HCT116 (cell line): ENCODE data around the gene HK2. TPM values are rescaled to one million over a fixed set of nuclear protein-coding genes. Genes with fewer than 3 reads are reported as not detected.

Experiments used
- ATAC-seq: fragments of 200-7000 bp; cut with Tn5 transposase; 2 replicates; pipeline ENCODE4 v1.9.1; 2020; ENCODE audit warnings: mild to moderate bottlenecking, moderate library complexity
- BruUV-seq: library from RNA; stranded (reverse); fragments of 400-500 nt; replicated peaks from 2 replicates; lab custom pipeline; 2021; lab: Mats Ljungman, UMichigan
- CTCF ChIA-PET: fragments of 300-600 bp; sonication (Branson Sonifier 250); formaldehyde crosslinking; loops from one replicate; lab custom pipeline; 2021; ENCODE audit warnings: antibody characterized with exemption; lab: Charles Lee
- POLR2A ChIA-PET: fragments of 300-600, 350-600 bp; sonication (Branson Sonifier 250); formaldehyde crosslinking; loops from one replicate; lab custom pipeline; 2021; ENCODE audit warnings: antibody characterized with exemption; lab: Charles Lee
- RAD21 ChIA-PET, 2 experiments: fragments of 300-600 bp; sonication (Branson Sonifier 250); formaldehyde crosslinking; loops; one replicate each; lab custom pipeline; 2023; ENCODE audit warnings: low total read pairs in 2 of 2; ENCODE audit not compliant: uncharacterized antibody in 2 of 2, unreplicated experiment in 2 of 2, low non-redundant PET in 1 of 2; lab: Charles Lee
- DNase-seq: peaks from one replicate; pipeline ENCODE4 v3.0.0-alpha.2; 2010; ENCODE audit warnings: low read depth, low spot score
- H2AFZ ChIP-seq: fragments of 200-600 bp; shearing (Covaris generic), sonication (generic); 2 replicates; pipeline ENCODE4 v1.6.1; 2017; ENCODE audit warnings: low read depth, mixed run types, mixed read lengths, antibody characterized with exemption, low read length; ENCODE audit not compliant: poor library complexity, severe bottlenecking
- H3K27ac ChIP-seq: 2 replicates; pipeline ENCODE4 v1.5.1; 2012; ENCODE audit warnings: low read depth, low read length
- H3K27me3 ChIP-seq: fragments of 200-600 bp; sonication (generic); 2 replicates; pipeline ENCODE4 v1.6.1; 2016; ENCODE audit warnings: mixed run types, low read length, mixed read lengths; ENCODE audit not compliant: insufficient read depth
- H3K36me3 ChIP-seq, 2 experiments: fragments of 200-500 bp in 1 of 2; fragments of 200-600 bp in 1 of 2; sonication (Bioruptor generic) in 1 of 2; sonication (generic) in 1 of 2; 2 replicates each; pipeline versions ENCODE4 v1.5.1 to v1.6.1; 2014 to 2016; ENCODE audit warnings: low read length in 2 of 2, inconsistent platforms in 1 of 2, mixed read lengths in 1 of 2, mixed run types in 1 of 2; ENCODE audit not compliant: insufficient read depth in 2 of 2, control insufficient read depth in 1 of 2
- H3K4me1 ChIP-seq, 2 experiments: fragments of 200-600 bp in 1 of 2; sonication (generic) in 1 of 2; 2 replicates each; pipeline versions ENCODE4 v1.5.1 to v1.6.1; 2012 to 2017; ENCODE audit warnings: low read length in 2 of 2, inconsistent platforms in 1 of 2, mild to moderate bottlenecking in 1 of 2, mixed read lengths in 1 of 2, mixed run types in 1 of 2, moderate library complexity in 1 of 2; ENCODE audit not compliant: insufficient read depth in 2 of 2, control insufficient read depth in 1 of 2
- H3K4me2 ChIP-seq: fragments of 200-600 bp; sonication (generic); 2 replicates; pipeline ENCODE4 v1.6.1; 2017; ENCODE audit warnings: mixed run types, low read length, mixed read lengths
- H3K4me3 ChIP-seq, 2 experiments: fragments of 200-600 bp in 1 of 2; sonication (generic) in 1 of 2; replicated peaks in 1 of 2; 2 replicates each; pipeline ENCODE4 v1.5.1; 2011 to 2016; ENCODE audit warnings: low read length in 2 of 2, control low read depth in 1 of 2, low read depth in 1 of 2, mild to moderate bottlenecking in 1 of 2, mixed read lengths in 1 of 2, mixed run types in 1 of 2
- H3K79me2 ChIP-seq: fragments of 200-600 bp; sonication (generic); 2 replicates; pipeline ENCODE4 v1.6.1; 2017; ENCODE audit warnings: mild to moderate bottlenecking, mixed run types, low read length, moderate library complexity, mixed read lengths; ENCODE audit not compliant: insufficient read depth
- H3K9ac ChIP-seq: fragments of 200-600 bp; sonication (generic); 2 replicates; pipeline ENCODE4 v1.6.1; 2016; ENCODE audit warnings: low read length, mixed read lengths
- H3K9me2 ChIP-seq: fragments of 200-600 bp; sonication (generic), shearing (Covaris generic); 2 replicates; pipeline ENCODE4 v1.6.1; 2017; ENCODE audit warnings: mixed run types, mild to moderate bottlenecking, moderate library complexity; ENCODE audit not compliant: insufficient read depth
- H3K9me3 ChIP-seq, 2 experiments: fragments of 200-500 bp in 1 of 2; fragments of 200-600 bp in 1 of 2; sonication (Bioruptor generic) in 1 of 2; sonication (generic) in 1 of 2; 2 replicates each; pipeline ENCODE4 v1.6.1; 2014 to 2017; ENCODE audit warnings: low read length in 2 of 2, mixed read lengths in 2 of 2, inconsistent platforms in 1 of 2, low read depth in 1 of 2, mild to moderate bottlenecking in 1 of 2, mixed run types in 1 of 2, moderate library complexity in 1 of 2; ENCODE audit not compliant: control insufficient read depth in 1 of 2, insufficient read depth in 1 of 2
- H4K20me1 ChIP-seq: fragments of 200-600 bp; sonication (generic), shearing (Covaris generic); 2 replicates; pipeline ENCODE4 v1.6.1; 2017; ENCODE audit warnings: mixed run types, mild to moderate bottlenecking, moderate library complexity; ENCODE audit not compliant: insufficient read depth
- ATF3 ChIP-seq: IDR thresholded peaks from 2 replicates; pipeline ENCODE4 v1.6.1; 2012
- CEBPB ChIP-seq: IDR thresholded peaks from 2 replicates; pipeline ENCODE4 v1.6.1; 2012; ENCODE audit warnings: low read depth
- CTCF ChIP-seq, 3 experiments: fragments of 200-600 bp in 1 of 3; sonication (generic) in 1 of 3; IDR thresholded peaks in 2 of 3; conservative IDR thresholded peaks in 1 of 3; 2 replicates each; pipeline ENCODE4 v1.5.1; 2012 to 2017; ENCODE audit warnings: low read depth in 2 of 3, low read length in 2 of 3, antibody characterized with exemption in 1 of 3, borderline replicate concordance in 1 of 3, control low read depth in 1 of 3, mild to moderate bottlenecking in 1 of 3, mixed read lengths in 1 of 3, mixed run types in 1 of 3, moderate library complexity in 1 of 3; ENCODE audit not compliant: insufficient read depth in 1 of 3
- EZH2phosphoT487 ChIP-seq: fragments of 200-600 bp; IDR thresholded peaks from 2 replicates; pipeline ENCODE4 v1.6.1; 2018; ENCODE audit warnings: antibody characterized with exemption, borderline replicate concordance
- FOSL1 ChIP-seq: IDR thresholded peaks from 2 replicates; pipeline ENCODE4 v1.6.1; 2012; ENCODE audit warnings: low read depth
- JUND ChIP-seq: IDR thresholded peaks from 2 replicates; pipeline ENCODE4 v1.6.1; 2012
- MAX ChIP-seq: IDR thresholded peaks from 2 replicates; pipeline ENCODE4 v1.6.1; 2012
- POLR2A ChIP-seq: IDR thresholded peaks from 2 replicates; pipeline ENCODE4 v1.7.0; 2011; ENCODE audit warnings: borderline replicate concordance; ENCODE audit not compliant: insufficient read depth, insufficient read length; ENCODE audit errors: extremely low read depth
- RAD21 ChIP-seq: IDR thresholded peaks from 2 replicates; pipeline ENCODE4 v1.6.1; 2012; ENCODE audit warnings: low read depth, mild to moderate bottlenecking
- SIN3A ChIP-seq: IDR thresholded peaks from 2 replicates; pipeline ENCODE4 v1.6.1; 2012; ENCODE audit warnings: low read depth
- SP1 ChIP-seq: IDR thresholded peaks from 2 replicates; pipeline ENCODE4 v1.6.1; 2012; ENCODE audit warnings: low read depth
- SRF ChIP-seq: IDR thresholded peaks from 2 replicates; pipeline ENCODE4 v1.6.1; 2012; ENCODE audit warnings: low read depth
- TCF7L2 ChIP-seq: IDR thresholded peaks from 2 replicates; pipeline ENCODE4 v1.7.0; 2011; ENCODE audit warnings: borderline replicate concordance, inconsistent platforms; ENCODE audit not compliant: insufficient read depth, insufficient read length; ENCODE audit errors: extremely low read depth
- YY1 ChIP-seq: IDR thresholded peaks from 2 replicates; pipeline ENCODE4 v1.6.1; 2011; ENCODE audit warnings: low read length, low read depth, moderate library complexity, mild to moderate bottlenecking; ENCODE audit not compliant: insufficient replicate concordance; ENCODE audit errors: extremely low read depth
- ZFX ChIP-seq: fragments of 450-650 bp; IDR thresholded peaks from 2 replicates; pipeline ENCODE4 v1.6.1; 2017
- ZNF274 ChIP-seq: fragments of 200-500 bp; sonication (Bioruptor generic); IDR thresholded peaks from 2 replicates; pipeline ENCODE4 v1.6.1; 2014; ENCODE audit warnings: mild to moderate bottlenecking, low read depth, low read length, inconsistent platforms
- intact Hi-C: fragments of 100-400 bp; cut with micrococcal nuclease; formaldehyde crosslinking; loops from 2 replicates; pipeline ENCODE4 v1.10.0; 2022
- total RNA-seq: library from RNA; stranded (reverse); gene quantifications from one replicate; pipeline ENCODE4 v1.2.1, GENCODE V29; 2021; ENCODE audit not compliant: unreplicated experiment

Gene HK2
- total RNA-seq, 1 experiment from 2014 or later: 42.5 TPM

GRCh38 chr2:74862020-74862964 is 28.4 kb downstream of the HK2 start:
- no peak for DNase-seq
- no peak overlapping the region for H2AFZ ChIP-seq
- no peak for ATAC-seq
- H3K9me2 ChIP-seq: no peaks in the 10 kb centered on the region
- peaks cover 54% of the 10 kb centered on the region for H3K79me2 ChIP-seq
- H3K9ac ChIP-seq: no peak overlapping the region
- H3K4me3 ChIP-seq: no peak overlapping the region
- no peak overlapping the region for H3K27ac ChIP-seq
- 0 out of 2 replicates have a peak, but pooled peaks cover 3% of the 10 kb centered on the region for H4K20me1 ChIP-seq
- intact Hi-C loops: no loop called here
- peak overlapping the region; percentile 62; the same call in 1 of the 2 replicates for H3K4me2 ChIP-seq
- 0 out of 2 replicates have a peak, but pooled peaks have one; percentile 5 for TF ChIP-seq MAX
- TF ChIP-seq CEBPB: no peak
- no peak for TF ChIP-seq FOSL1
- ChIA-PET CTCF (interaction anchor here (1.5 kb wide), 1 partner anchor 171 kb away, joined by 4 read pairs; no protein-coding TSS in a partner anchor), RAD21 (no interaction called here), POLR2A (interaction anchor here (1.1 kb wide), 1 partner anchor 26 kb away, joined by 5 read pairs; no protein-coding TSS in a partner anchor)
- H3K27me3 ChIP-seq: no peaks in the 10 kb centered on the region
- peaks cover 47 to 57% of the 10 kb centered on the region in 2 experiments for H3K4me1 ChIP-seq
- no TSS peak for BruUV-seq
- no peaks in the 10 kb centered on the region; a peak in 1 of 4 replicates for H3K36me3 ChIP-seq
- no peaks in the 10 kb centered on the region for H3K9me3 ChIP-seq

- H3K4me2 ChIP-seq: peak overlapping the region; percentile 62
- TF ChIP-seq SRF (no peak), POLR2A (no peak), SIN3A (no peak), MAX (no peak), TCF7L2 (no peak), ATF3 (no peak), ZNF274 (no peak), CTCF (IDR thresholded peaks at IDR 0.05 in 2 of 3, conservative IDR thresholded peaks at IDR 0.05 in 1 of 3; ENCODE audit: borderline replicate concordance in 1 of 3, insufficient read depth in 1 of 3, low read depth in 2 of 3, low read length in 2 of 3) (no peak), RAD21 (no peak), EZH2phosphoT487 (no peak), CEBPB (no peak), SP1 (no peak), JUND (no peak), YY1 (no peak), ZFX (no peak), FOSL1 (no peak)
These were observed 29.9 kb downstream of the HK2 start for GRCh38 chr2:74863802-74864248.

More at GRCh38 chr2:74863802-74864248, 29.9 kb downstream of the HK2 start:
- no peak overlapping the region for H3K9ac ChIP-seq
- no peak for ATAC-seq
- H3K79me2 ChIP-seq: peaks cover 54% of the 10 kb centered on the region
- CTCF ChIA-PET: interaction anchor here (1.5 kb wide), 1 partner anchor 173 kb away, joined by 4 read pairs; no protein-coding TSS in a partner anchor
- H3K27me3 ChIP-seq: no peaks in the 10 kb centered on the region
- intact Hi-C loops: no loop called here
- no peak for DNase-seq
- H3K27ac ChIP-seq: no peak overlapping the region
- no peaks in the 10 kb centered on the region for H3K9me3 ChIP-seq
- RAD21 ChIA-PET: no interaction called here
- BruUV-seq: no TSS peak
- H3K4me1 ChIP-seq: peaks cover 62 to 71% of the 10 kb centered on the region in 2 experiments
- POLR2A ChIA-PET: no interaction called here
- H3K4me3 ChIP-seq: no peak overlapping the region
- H3K36me3 ChIP-seq: peaks cover 0 to 12% of the 10 kb centered on the region in 2 experiments; a peak in 2 of 4 replicates
- no peaks in the 10 kb centered on the region for H3K9me2 ChIP-seq
- H4K20me1 ChIP-seq: 0 out of 2 replicates have a peak, but pooled peaks cover 3% of the 10 kb centered on the region
- no peak overlapping the region for H2AFZ ChIP-seq
